NK-92 treated with Interleukin-12 subunit alpha and Interleukin-12 subunit beta, amount 100 ng/mL, for 24 hours (cell line): ENCODE measurements around the gene GRN.
A peak's percentile ranks its signal among the peaks of the same experiment; 100 is the strongest.

ENCODE experiments used
- DNase-seq: peaks from one replicate; lab custom pipeline; 2025; lab: John Stamatoyannopoulos, UW

Gene GRN

DNA sequence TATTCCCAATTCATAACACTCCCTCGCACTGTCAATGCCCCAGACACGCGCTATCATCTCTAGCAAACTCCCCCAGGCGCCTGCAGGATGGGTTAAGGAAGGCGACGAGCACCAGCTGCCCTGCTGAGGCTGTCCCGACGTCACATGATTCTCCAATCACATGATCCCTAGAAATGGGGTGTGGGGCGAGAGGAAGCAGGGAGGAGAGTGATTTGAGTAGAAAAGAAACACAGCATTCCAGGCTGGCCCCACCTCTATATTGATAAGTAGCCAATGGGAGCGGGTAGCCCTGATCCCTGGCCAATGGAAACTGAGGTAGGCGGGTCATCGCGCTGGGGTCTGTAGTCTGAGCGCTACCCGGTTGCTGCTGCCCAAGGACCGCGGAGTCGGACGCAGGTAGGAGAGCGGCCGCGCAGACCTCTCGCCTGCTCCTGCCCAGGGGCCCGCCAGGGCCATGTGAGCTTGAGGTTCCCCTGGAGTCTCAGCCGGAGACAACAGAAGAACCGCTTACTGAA, at the start of gene GRN:
Gene GRN (plus strand): TSS at position 364 of the 515 bp plus-strand sequence. CDS start 3,863 bp downstream, outside the sequence.
- peak; percentile 79 for DNase-seq

DNA sequence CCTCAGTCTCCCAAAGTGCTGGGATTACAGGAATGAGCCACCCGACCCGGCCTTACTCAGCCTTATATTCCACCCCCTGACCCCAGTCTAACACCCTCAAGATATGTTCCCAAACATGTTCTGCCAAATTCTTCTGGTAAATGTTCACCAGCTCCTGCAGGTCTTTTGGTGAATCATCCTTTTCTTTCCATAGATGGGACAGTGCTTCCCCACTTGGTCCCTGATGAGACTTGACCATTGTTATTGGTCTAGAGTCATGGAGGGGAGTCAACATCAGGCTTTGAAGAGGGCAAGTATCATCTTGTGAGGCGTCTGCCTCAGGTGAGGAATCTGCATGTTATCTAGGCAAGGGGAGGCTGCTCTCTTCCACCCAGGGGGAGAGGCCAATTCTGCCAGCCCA, 47.1 kb upstream of the GRN start:
- DNase-seq: no peak

DNA sequence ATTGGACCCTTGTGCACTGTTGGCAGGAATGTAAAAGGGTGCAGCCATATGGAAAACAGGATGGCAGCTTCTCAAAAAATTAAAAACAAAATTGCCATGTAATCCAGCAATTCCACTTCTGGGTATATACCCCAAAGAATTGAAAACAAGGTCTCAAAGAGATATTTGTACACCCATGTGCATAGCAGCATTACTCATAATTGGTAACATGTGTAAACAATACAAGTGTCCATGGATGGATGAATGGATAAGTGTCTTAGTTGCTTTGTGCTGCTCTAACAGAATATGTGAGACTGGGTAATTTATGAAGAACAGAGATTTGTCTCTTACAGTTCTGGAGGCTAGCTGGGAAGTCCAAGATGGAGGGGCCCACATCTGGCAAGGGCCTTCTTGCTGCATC, 40.5 kb upstream of the GRN start:
- DNase-seq: no peak

DNA sequence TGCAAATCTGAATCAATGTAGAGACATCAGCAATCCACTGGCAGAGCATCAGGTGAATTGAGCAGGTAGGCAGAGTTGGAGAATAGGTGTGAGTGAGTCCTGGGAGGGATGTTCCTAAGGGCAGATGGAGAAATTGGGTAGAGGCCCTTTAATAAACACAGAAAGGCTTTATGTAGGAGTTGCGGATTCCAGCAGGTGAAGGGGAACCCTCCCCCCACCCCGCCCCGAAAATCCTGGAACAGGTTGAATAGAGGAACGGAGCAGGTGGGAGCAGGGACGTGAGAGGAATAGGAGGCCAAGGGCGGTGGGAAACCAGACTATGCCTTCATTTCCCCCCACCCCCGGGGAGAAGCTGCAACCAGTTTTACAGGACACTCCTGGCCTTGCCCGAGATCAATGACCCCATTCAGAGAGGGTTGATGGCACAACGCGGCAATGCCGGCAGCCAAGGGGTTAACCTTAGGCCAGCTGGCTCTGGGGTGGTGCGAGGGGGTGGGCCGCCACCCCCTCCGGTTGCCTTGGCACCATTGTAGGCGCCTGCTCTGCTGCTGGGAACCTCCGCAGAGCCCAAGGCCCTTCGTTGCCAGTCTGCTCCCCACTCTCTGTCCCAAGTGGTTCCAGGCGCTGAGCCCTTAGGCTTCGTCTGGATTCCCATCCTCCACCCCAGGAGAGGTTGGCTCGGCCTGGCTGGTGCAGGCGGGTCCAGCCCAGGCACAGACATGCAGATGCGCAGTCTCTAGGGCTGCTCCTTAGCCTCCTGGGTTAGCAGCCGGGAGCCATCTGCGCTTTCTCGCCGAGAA, 37.5 kb upstream of the GRN start:
- no peak for DNase-seq

DNA sequence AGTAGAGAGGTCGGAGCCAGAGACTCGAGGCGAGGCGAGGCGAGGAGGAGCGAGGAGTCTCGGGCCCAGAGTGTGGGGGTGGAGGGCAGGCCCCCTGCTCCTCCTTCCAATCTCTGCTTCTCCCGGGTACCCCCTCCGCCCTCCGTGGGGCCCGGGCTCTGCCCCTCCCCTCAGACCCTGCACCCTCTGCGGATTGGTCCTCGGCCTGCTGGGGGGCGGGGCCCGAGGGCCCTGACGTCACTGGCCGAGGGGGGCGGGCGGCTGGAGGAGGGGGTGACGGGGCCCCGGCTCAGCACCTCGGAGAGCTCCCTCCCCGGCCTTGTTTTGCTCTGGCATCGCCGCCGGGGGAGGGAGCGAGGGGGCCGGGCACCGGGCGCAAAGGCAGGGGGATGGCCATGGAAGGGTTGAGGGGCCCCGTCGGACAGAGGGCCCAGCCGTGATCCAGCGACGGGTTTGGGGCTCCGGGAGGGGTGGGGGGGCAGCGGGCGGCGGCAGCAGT, 36.7 kb upstream of the GRN start, which contains the start of gene RUNDC3A:
Gene RUNDC3A (plus strand): TSS at position 282 of the 499 bp plus-strand sequence. CDS start 232 bp downstream, outside the sequence.
- no peak for DNase-seq

DNA sequence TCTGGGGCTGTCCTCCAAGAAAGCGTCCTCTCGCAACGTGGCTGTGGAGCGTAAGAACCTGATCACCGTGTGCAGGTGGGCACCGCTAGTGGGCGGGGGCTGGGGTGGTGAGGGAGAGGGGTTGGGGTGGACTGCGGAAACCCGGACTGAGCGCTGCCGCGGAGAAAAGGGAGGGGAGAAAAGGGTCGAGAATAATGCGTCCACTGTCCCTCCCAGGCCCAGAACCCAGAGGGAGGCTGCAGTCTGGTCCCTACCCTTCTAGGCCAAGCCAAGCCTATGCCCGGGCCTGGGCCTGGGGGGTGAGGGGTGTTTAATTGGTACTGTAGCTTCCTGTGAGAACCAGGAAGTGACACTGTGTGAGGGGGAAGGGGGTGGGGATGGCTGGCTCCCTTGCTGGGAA, 36.2 kb upstream of the GRN start:
- DNase-seq: no peak

DNA sequence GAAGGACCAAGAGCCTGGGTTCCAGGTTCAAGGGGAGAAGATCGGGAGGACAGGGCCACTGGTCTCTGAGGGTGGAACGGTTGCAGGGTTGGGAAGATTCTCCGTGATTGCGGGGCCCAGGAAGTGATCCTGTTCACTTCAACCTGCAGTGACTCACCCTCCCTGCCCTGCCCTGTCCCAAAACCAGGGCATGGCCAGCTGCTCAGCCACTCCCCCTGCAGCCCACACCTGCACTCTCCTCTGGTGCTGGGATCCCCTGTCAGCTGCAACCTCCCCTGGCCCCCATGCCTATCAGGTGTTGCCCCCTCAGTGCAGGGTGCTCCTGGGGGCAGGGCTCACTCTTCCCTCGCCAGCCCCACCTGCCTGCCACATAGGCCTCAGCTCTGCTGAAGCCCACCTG, 35.6 kb upstream of the GRN start:
- DNase-seq: no peak

DNA sequence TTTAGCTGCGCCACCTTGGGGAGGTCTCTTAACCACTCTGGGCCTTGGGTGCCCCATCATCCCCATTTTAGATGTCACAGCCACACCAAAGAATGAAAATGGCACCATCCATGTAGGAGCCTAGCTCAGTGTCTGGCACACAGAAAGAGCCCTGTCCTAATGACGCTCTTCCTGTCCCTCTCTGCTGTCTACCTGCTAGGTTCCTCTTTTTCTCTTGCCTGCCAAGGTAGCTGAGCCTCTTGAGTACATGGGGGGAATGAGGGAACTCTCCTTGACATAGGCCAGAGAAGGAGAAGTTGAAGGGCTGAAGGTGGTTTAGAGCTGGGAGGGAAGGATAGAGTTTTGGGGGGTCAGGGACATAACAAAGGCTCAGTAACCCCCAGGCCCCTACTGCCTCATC, 34.9 kb upstream of the GRN start:
- DNase-seq: no peak

DNA sequence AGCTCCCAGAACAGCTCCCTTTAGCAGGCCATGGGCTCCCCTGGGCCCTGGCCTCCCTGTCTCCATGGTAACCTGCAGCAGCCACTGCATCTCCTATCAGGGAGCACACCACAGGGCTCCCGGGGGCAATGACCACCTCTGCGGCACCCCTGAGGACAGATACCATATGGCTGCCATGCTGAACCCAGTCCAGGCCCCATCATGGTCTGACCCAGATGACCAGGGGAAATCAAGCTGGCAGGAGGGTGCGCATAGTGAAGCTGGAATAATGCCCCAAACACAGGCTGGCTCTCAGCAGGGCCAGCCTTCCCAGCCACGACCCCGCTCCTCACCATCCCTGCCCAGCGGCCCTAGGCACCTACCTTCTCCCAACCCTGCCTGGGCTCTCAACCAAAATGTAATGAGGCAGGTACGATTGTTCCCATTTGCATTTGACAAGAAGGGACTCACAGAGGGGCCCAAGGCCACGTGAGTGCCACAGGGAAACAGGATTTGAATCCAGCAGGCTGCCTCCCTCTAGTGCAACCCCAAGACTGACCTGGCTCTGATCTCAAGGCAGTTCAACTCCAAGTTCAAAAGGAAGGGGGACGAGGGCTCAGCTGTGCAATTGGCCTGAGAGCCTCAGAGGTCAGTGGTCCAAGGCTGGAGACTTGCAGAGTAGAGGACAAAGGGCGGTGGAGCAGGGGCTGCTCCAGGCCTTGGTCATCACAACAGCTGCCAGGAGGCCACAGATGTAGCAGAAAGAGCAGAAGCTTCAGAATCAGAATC, 34.3 kb upstream of the GRN start:
- DNase-seq: no peak

DNA sequence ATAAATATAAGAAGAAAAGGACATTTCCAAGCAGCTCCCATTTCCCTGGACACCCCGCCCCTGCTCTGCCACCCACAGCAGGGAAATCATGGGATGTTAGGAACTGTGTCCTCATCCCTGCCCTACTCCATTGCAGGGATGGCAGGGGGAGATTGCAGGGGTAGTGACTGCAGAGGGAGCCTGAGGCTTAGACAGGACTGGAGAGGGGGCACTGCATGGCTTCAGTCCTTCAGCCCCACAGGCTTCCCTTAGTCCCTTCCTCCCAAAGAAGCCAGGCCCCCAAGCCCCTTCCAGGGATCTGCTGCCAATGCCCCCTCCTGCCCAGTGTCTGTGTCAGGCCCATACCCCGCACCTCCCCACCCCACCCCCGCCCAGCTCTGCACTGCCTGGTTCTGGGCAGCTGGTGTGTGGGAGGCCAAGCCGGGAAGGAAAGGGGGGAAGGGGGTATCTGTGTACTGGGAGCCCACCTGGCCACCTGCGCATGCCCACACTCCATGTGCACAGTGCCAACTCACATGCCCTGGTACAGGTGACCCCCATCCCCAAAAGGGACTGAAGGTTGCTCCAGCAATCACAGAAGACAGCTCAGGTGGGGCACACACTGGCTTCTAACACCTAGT, 33.4 kb upstream of the GRN start:
- DNase-seq: no peak

DNA sequence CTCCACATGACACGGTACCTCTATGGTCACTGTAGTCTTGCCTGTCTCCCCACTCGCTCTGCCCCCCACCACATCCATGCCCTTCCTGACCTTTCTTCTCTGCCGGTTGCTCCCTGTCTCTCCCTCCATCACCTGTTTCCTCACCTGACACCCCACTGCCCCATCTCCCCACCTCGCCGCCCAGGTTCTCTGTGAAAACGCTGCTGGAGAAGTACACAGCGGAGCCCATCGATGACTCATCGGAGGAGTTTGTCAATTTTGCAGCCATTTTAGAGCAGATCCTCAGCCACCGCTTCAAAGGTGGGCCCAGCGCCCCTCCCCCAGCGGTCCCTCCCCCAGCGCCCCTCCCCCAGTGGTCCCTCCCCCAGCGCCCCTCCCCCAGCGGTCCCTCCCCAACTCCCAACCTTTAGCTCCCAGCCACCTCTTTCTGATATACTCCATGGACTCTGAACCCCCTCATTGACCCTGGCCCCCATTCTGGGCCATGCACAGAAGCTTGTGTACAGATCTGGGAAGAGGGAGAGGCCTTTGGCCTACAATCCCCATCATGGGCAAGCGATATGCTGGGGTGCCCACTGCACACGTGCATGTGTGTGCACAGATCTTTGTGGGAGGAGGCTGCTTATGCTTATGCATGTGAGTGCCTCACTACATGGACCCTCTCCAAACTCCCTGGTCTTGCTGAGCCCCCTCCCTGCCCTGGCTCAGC, 32.6 kb upstream of the GRN start:
- DNase-seq: no peak

DNA sequence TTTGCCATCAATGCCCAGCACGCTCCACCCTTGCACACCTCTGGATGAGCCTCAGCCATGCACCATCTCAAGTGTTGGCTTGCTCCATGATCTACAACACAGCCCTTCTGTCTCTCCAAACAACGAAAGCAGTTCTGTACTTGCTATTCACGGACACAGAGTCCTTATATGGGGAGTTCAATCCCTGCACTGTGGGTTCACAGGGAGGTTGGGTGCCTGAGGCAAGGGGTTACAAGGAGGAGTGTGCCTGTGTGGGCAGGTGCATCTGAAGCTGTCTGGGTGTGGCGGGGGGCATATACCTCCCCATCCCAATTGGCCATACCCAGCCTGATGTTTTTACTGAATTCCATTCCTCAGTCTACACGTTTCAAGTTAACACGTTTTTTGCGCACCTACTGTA, 31.1 kb upstream of the GRN start:
- DNase-seq: no peak

DNA sequence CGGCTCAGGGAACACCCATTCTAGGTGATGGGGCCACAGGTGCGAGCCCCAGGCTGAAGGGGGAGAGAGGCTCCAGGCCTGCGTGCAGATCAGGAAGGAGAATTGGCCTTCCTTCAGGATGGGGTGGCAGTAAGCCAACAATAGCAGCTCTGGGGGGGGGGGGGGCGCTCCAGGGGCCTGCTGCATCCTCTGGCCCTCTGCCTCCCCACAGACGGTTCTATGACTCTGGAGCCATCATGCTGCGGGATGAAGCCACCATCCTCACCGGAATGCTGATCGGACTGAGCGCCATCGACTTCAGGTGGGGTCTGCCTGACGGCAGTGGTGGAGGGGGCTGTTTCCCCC, 30.6 kb upstream of the GRN start:
- DNase-seq: no peak

DNA sequence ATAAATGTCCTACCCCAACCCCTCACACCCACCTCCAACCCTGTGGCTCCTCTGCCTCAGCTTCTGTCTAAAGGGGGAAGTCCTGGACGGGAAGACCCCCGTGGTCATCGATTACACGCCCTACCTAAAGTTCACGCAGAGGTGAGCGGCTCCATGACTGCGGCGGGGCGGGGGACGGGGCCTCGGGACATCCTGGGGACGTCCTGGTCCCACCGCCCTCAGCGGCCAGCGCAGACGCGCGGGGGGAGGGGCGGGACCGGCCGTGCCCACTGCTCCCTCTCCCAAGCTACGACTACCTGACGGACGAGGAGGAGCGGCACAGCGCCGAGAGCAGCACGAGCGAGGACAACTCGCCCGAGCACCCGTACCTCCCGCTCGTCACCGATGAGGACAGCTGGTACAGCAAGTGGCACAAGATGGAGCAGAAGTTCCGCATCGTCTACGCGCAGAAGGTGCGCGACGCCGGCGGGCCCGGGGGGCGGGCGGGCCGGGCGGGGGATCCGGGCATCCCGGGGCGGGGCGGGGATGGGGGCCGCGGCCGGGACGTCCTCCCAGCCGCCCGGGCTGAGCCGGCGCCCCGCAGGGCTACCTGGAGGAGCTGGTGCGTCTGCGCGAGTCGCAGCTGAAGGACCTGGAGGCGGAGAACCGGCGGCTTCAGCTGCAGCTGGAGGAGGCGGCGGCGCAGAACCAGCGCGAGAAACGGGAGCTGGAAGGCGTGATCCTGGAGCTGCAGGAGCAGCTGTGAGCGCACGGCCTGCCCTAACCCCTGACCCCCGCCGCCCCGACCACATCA, 30.0 kb upstream of the GRN start:
- no peak for DNase-seq

DNA sequence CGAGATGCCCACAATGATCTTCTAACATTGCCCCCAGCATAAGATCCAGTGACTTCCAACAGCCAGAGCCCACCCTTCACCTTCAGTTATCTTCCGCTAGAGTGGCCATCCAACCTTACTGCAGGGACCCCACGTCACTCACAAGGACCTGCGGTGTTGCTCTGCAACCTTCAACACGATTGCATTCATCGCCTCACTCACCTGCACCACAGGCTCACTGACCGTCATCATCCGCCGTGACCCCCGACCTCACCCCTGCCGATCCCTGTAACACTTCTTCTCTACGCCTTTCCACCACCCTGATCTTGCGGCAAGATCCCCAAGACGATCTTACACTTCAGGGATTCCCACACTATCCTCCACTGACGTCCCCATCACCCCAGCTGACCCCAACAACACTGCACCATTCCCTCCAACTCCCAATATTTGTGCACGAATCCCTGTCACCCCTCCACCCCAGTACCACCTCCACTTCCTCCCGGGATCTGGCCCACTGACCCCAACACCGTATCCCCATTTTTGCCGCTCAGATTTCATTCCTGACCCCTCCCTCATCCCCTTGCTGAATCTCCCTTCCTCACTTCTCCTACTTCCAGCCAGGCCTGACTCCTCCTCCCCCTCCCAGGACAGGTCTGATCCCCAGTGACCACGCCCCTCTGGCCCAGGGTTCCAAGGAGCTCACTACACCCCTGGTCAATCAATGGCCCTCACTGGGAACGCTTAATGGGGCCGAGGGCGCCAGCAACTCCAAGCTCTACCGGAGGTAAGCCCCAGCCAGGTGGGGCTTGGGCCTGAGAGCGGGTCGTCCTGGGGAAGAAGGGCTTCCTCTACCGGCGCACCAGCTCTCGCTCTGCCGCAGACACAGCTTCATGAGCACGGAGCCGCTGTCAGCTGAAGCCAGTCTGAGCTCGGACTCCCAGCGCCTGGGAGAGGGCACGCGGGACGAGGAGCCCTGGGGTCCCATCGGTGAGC, 29.1 kb upstream of the GRN start:
- no peak for DNase-seq

DNA sequence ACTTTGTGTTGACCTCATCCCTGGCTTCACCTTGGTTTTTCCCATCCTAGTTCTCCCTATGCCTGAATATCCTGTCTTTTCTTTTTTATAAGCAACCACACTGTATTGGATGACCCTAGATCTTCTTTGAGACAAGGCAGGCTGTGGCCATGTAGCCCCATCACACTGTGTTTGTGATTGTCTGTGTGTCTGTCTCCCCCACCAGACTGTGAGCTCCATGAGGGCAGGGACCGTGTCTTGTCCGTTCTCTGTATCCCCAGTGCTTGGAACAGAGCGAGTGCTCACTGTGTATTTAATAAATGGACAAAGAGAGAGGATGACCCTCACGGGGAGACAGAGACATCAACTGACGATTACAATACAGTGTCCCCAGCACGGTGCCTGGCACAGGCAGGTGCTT, 27.6 kb upstream of the GRN start:
- DNase-seq: no peak

DNA sequence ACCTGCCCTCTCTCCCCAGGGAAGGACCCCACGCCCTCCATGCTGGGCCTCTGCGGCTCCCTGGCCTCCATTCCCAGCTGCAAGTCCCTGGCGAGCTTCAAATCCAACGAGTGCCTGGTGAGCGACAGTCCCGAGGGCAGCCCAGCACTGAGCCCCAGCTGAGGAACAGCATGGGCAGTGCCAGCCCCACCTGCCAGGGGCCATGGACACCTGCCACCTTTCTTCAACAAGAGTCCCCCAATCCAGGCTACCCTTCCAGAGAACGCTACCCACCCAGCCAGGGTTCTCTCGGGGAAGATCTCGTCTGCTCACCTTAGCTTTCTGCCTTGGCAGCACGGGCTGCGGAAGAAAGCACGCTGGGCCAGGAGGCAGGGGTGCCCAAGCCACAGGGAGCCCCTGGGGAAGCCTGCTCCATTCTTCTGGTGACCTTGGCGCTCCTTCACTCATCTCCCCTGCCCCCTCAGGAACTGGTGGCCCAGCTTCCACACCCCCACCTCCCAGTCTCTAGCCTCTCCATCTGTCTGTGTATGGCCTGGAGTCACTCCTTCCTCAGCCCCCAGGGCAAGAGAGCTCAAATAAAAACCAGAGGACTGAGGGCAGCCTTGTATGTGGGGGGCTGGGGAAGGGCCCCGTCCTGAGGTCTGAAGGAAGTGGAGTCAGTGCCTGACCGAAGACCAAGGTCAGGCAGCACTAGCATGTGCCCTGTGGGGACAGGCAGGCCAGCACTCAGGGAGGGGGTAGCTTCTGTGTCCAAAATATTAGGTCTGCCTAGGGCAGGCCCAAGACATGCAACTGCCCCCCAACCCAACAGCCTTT, 26.8 kb upstream of the GRN start:
- DNase-seq: no peak

DNA sequence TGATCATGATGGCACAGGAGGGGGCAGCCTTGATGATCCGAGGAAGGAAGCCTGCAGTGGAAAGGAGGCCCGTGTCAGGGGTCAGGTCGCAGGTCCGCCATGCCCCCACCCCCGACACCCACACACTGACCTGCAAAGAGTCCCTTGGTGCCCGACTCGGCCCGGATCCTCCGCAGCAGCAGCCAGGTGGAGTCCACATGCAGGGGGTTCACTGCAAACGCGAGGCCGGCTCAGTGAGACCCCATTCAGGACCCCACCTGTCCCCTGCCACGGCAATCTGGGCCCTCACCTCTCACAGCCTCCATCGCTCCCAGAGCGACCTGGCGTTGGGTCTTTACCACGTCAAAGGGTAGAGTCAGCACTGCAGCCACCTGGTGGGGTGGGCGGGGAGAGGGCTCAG, 25.0 kb upstream of the GRN start:
- DNase-seq: no peak
